Thyroid gland (tissue), 4 donors: ENCODE measurements around the gene HLA-DQB2.

ENCODE experiments used
- POLR2A ChIP-seq, 2 donors: fragments of 450-650 bp; IDR thresholded peaks; one replicate each; pipeline ENCODE4 v1.6.1; 2017; ENCODE audit warnings: antibody characterized with exemption in 2 of 2, mild to moderate bottlenecking in 2 of 2, moderate library complexity in 1 of 2
- TF ChIP-seq, protein P1 (sequence below), 6 experiments: fragments of 200-600 bp in 3 of 6; fragments of 450-650 bp in 3 of 6; sonication (generic) in 3 of 6; IDR thresholded peaks; one replicate each; pipeline ENCODE4 v1.5.1; 2016 to 2019; ENCODE audit warnings: antibody characterized with exemption in 6 of 6, mild to moderate bottlenecking in 2 of 6, inconsistent platforms in 1 of 6, moderate library complexity in 1 of 6

DNA sequence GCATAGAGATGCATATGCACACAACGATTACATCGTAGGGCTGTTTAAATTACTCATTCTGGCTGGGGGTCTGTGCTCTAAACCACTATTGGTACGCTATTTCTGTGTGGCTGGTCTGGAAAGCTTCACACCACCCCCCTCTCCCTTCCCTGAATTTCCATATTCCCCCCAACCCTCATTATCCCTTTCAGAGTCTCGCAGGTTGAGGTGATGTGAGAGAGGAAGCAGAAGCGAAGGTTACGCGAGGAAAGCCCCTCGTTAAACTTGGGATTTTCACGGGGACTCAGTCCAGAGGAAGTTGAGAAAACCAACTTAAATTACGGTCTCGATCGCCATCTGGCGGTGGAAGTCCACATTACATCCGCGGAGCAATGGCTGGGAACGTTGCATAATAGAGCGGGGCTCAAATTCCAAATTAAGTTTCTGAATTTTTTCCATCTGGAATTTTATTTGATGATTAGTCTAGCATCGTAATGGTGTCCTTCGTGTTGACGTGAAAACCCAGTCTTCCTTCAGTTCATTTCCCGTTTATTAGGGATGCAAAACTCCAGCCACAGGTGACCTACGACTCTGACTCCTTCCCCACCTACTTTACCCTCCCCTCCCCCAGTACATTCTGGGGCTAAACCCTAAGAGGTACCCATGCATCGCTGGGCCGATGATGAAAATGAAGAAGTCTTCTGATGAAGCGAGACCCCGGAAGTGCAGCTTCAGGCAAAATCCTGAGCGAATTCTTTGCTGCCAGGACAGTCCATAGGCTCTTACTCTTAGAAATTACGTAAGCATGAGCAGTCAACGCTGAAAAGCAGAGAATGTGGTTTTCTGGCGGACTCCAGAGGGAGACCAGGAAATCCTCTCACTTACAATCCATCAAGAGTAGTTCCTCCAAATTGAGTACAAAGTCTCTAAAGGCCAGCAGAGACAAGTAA, 33.8 kb upstream of the HLA-DQB2 start:
- TF ChIP-seq POLR2A (IDR thresholded peaks at IDR 0.05): no peak
- TF ChIP-seq, protein P1, sequence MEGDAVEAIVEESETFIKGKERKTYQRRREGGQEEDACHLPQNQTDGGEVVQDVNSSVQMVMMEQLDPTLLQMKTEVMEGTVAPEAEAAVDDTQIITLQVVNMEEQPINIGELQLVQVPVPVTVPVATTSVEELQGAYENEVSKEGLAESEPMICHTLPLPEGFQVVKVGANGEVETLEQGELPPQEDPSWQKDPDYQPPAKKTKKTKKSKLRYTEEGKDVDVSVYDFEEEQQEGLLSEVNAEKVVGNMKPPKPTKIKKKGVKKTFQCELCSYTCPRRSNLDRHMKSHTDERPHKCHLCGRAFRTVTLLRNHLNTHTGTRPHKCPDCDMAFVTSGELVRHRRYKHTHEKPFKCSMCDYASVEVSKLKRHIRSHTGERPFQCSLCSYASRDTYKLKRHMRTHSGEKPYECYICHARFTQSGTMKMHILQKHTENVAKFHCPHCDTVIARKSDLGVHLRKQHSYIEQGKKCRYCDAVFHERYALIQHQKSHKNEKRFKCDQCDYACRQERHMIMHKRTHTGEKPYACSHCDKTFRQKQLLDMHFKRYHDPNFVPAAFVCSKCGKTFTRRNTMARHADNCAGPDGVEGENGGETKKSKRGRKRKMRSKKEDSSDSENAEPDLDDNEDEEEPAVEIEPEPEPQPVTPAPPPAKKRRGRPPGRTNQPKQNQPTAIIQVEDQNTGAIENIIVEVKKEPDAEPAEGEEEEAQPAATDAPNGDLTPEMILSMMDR (IDR thresholded peaks at IDR 0.05): peak; percentile 81 to 92 (median 87)
